ENCODE measurements around the gene DNAAF8. TPM values are rescaled to one million over a fixed set of nuclear protein-coding genes. Genes with fewer than 3 reads are reported as not detected.

Gene DNAAF8
- total and polyA plus RNA-seq, 2 donors: 0.38 to 1.1 TPM

GRCh38 chr16:4689091-4689671 lies 45.2 kb upstream of the DNAAF8 start:
- Histone ChIP-seq H3K4me1 (ENCODE audit: control insufficient read depth in 2 of 2, insufficient read depth in 2 of 2, low read length in 2 of 2) (peaks cover 6 to 10% of the 10 kb centered on the region in 2 donors), H3K27ac (ENCODE audit: low read depth in 1 of 2, low read length in 1 of 2) (no peak overlapping the region), H3K36me3 (ENCODE audit: control insufficient read depth in 2 of 2, insufficient read depth in 2 of 2, low read length in 1 of 2) (peaks cover 34 to 55% of the 10 kb centered on the region in 2 donors), H3K9me3 (ENCODE audit: control insufficient read depth in 2 of 2, insufficient read depth in 1 of 2, low read length in 1 of 2) (peaks cover 0 to under 1% of the 10 kb centered on the region in 2 donors), H3K27me3 (ENCODE audit: control insufficient read depth in 2 of 2, insufficient read depth in 1 of 2, low read length in 1 of 2) (no peaks in the 10 kb centered on the region), H3K4me3 (ENCODE audit: low read length in 2 of 2) (no peak overlapping the region)
- 98% methylated on average over 21 of the region's 21 CpGs for WGBS
- no peak for DNase-seq (ENCODE audit: low read depth in 6 of 9, low spot score in 9 of 9)

GRCh38 chr16:4689864-4690704 lies 44.3 kb upstream of the DNAAF8 start:
- Histone ChIP-seq H3K27me3 (ENCODE audit: control insufficient read depth in 2 of 2, insufficient read depth in 1 of 2, low read length in 1 of 2) (no peaks in the 10 kb centered on the region), H3K4me3 (ENCODE audit: low read length in 2 of 2) (no peak overlapping the region), H3K4me1 (ENCODE audit: control insufficient read depth in 2 of 2, insufficient read depth in 2 of 2, low read length in 2 of 2) (peaks cover 10% of the 10 kb centered on the region in 2 donors), H3K9me3 (ENCODE audit: control insufficient read depth in 2 of 2, insufficient read depth in 1 of 2, low read length in 1 of 2) (no peaks in the 10 kb centered on the region), H3K27ac (ENCODE audit: low read depth in 1 of 2, low read length in 1 of 2) (no peak overlapping the region), H3K36me3 (ENCODE audit: control insufficient read depth in 2 of 2, insufficient read depth in 2 of 2, low read length in 1 of 2) (peaks cover 30 to 53% of the 10 kb centered on the region in 2 donors)
- DNase-seq (ENCODE audit: low read depth in 6 of 9, low spot score in 9 of 9): no peak
- WGBS: 97% methylated on average over 31 of the region's 31 CpGs

- no peak overlapping the region for H3K4me3 ChIP-seq (ENCODE audit: low read length in 2 of 2)
- H3K9me3 ChIP-seq (ENCODE audit: control insufficient read depth in 2 of 2, insufficient read depth in 1 of 2, low read length in 1 of 2): no peaks in the 10 kb centered on the region
- H3K27ac ChIP-seq (ENCODE audit: low read depth in 1 of 2, low read length in 1 of 2): no peak overlapping the region
- no peaks in the 10 kb centered on the region for H3K27me3 ChIP-seq (ENCODE audit: control insufficient read depth in 2 of 2, insufficient read depth in 1 of 2, low read length in 1 of 2)
- DNase-seq (ENCODE audit: low read depth in 6 of 9, low spot score in 9 of 9): no peak
- peaks cover 10% of the 10 kb centered on the region in 2 donors for H3K4me1 ChIP-seq (ENCODE audit: control insufficient read depth in 2 of 2, insufficient read depth in 2 of 2, low read length in 2 of 2)
- WGBS: 94% methylated on average over 19 of the region's 19 CpGs
- peaks cover 30 to 54% of the 10 kb centered on the region in 2 donors for H3K36me3 ChIP-seq (ENCODE audit: control insufficient read depth in 2 of 2, insufficient read depth in 2 of 2, low read length in 1 of 2)
Measured at GRCh38 chr16:4690946-4691665, 43.2 kb upstream of the DNAAF8 start.

GRCh38 chr16:4691666-4692412 lies 42.5 kb upstream of the DNAAF8 start:
- WGBS: 95% methylated on average over 20 of the region's 20 CpGs
- H3K4me1 ChIP-seq (ENCODE audit: control insufficient read depth in 2 of 2, insufficient read depth in 2 of 2, low read length in 2 of 2): peaks cover 10% of the 10 kb centered on the region in 2 donors
- no peak overlapping the region for H3K4me3 ChIP-seq (ENCODE audit: low read length in 2 of 2)
- H3K9me3 ChIP-seq (ENCODE audit: control insufficient read depth in 2 of 2, insufficient read depth in 1 of 2, low read length in 1 of 2): no peaks in the 10 kb centered on the region
- no peak overlapping the region for H3K27ac ChIP-seq (ENCODE audit: low read depth in 1 of 2, low read length in 1 of 2)
- no peak for DNase-seq (ENCODE audit: low read depth in 6 of 9, low spot score in 9 of 9)
- no peaks in the 10 kb centered on the region for H3K27me3 ChIP-seq (ENCODE audit: control insufficient read depth in 2 of 2, insufficient read depth in 1 of 2, low read length in 1 of 2)
- peaks cover 33 to 54% of the 10 kb centered on the region in 2 donors for H3K36me3 ChIP-seq (ENCODE audit: control insufficient read depth in 2 of 2, insufficient read depth in 2 of 2, low read length in 1 of 2)

GRCh38 chr16:4692460-4693295 lies 41.7 kb upstream of the DNAAF8 start:
- H3K27me3 ChIP-seq (ENCODE audit: control insufficient read depth in 2 of 2, insufficient read depth in 1 of 2, low read length in 1 of 2): no peaks in the 10 kb centered on the region
- peak overlapping the region; percentile 3 to 72 for H3K27ac ChIP-seq (ENCODE audit: low read depth in 1 of 2, low read length in 1 of 2)
- peaks cover 10% of the 10 kb centered on the region in 2 donors for H3K4me1 ChIP-seq (ENCODE audit: control insufficient read depth in 2 of 2, insufficient read depth in 2 of 2, low read length in 2 of 2)
- DNase-seq (ENCODE audit: low read depth in 6 of 9, low spot score in 9 of 9): peak in 1 of 9 donors; percentile 26
- H3K36me3 ChIP-seq (ENCODE audit: control insufficient read depth in 2 of 2, insufficient read depth in 2 of 2, low read length in 1 of 2): peaks cover 37 to 58% of the 10 kb centered on the region in 2 donors
- WGBS: 29% methylated on average over 31 of the region's 31 CpGs
- H3K4me3 ChIP-seq (ENCODE audit: low read length in 2 of 2): peak overlapping the region; percentile 65 to 68
- no peaks in the 10 kb centered on the region for H3K9me3 ChIP-seq (ENCODE audit: control insufficient read depth in 2 of 2, insufficient read depth in 1 of 2, low read length in 1 of 2)

- peaks cover 10% of the 10 kb centered on the region in 2 donors for H3K4me1 ChIP-seq (ENCODE audit: control insufficient read depth in 2 of 2, insufficient read depth in 2 of 2, low read length in 2 of 2)
Measured at GRCh38 chr16:4693296-4693955, 40.9 kb upstream of the DNAAF8 start, which contains the start of gene NUDT16L1. Gene NUDT16L1, plus strand, starts transcription at chr16:4693562. Its CDS starts 165 bp downstream, at chr16:4693727.

GRCh38 chr16:4693956-4694641 lies 40.2 kb upstream of the DNAAF8 start:
- DNase-seq (ENCODE audit: low read depth in 6 of 9, low spot score in 9 of 9): peak in 3 of 9 donors; percentile 51 to 69 (median 63)
- H3K27ac ChIP-seq (ENCODE audit: low read depth in 1 of 2, low read length in 1 of 2): peak overlapping the region; percentile 81 to 93
- H3K4me3 ChIP-seq (ENCODE audit: low read length in 2 of 2): peak overlapping the region; percentile 65 to 67
- H3K36me3 ChIP-seq (ENCODE audit: control insufficient read depth in 2 of 2, insufficient read depth in 2 of 2, low read length in 1 of 2): peaks cover 35 to 55% of the 10 kb centered on the region in 2 donors
- H3K9me3 ChIP-seq (ENCODE audit: control insufficient read depth in 2 of 2, insufficient read depth in 1 of 2, low read length in 1 of 2): no peaks in the 10 kb centered on the region
- H3K4me1 ChIP-seq (ENCODE audit: control insufficient read depth in 2 of 2, insufficient read depth in 2 of 2, low read length in 2 of 2): peaks cover 10% of the 10 kb centered on the region in 2 donors
- no peaks in the 10 kb centered on the region for H3K27me3 ChIP-seq (ENCODE audit: control insufficient read depth in 2 of 2, insufficient read depth in 1 of 2, low read length in 1 of 2)
- WGBS: 4% methylated on average over 54 of the region's 54 CpGs

More at GRCh38 chr16:4693296-4693955, 40.9 kb upstream of the DNAAF8 start, which contains the start of gene NUDT16L1:
- no peaks in the 10 kb centered on the region for H3K9me3 ChIP-seq (ENCODE audit: control insufficient read depth in 2 of 2, insufficient read depth in 1 of 2, low read length in 1 of 2)
- WGBS: under 1% methylated on average over 91 of the region's 91 CpGs
- H3K27me3 ChIP-seq (ENCODE audit: control insufficient read depth in 2 of 2, insufficient read depth in 1 of 2, low read length in 1 of 2): no peaks in the 10 kb centered on the region
- DNase-seq (ENCODE audit: low read depth in 6 of 9, low spot score in 9 of 9): peak; percentile 82 to 98 (median 93)
- H3K36me3 ChIP-seq (ENCODE audit: control insufficient read depth in 2 of 2, insufficient read depth in 2 of 2, low read length in 1 of 2): peaks cover 34 to 56% of the 10 kb centered on the region in 2 donors
- H3K4me3 ChIP-seq (ENCODE audit: low read length in 2 of 2): peak within 1 kb of the TSS; percentile 65 to 68
- H3K27ac ChIP-seq (ENCODE audit: low read depth in 1 of 2, low read length in 1 of 2): peak within 1 kb of the TSS; percentile 81 to 93

Measured in thymus (tissue), 11 donors.